Left lung (tissue), 10 donors: ENCODE data around the gene ALDH1A2. TPM values are rescaled to one million over a fixed set of nuclear protein-coding genes. Genes with fewer than 3 reads are reported as not detected.

ENCODE experiments used
- ATAC-seq: fragments of 200-7000 bp; cut with Tn5 transposase; one replicate; pipeline ENCODE4 v1.9.1; 2020; ENCODE audit warnings: moderate library complexity
- DNase-seq, 4 donors: peaks; one replicate each; pipeline ENCODE4 v3.0.0-alpha.2; 2013 to 2020
- H3K27ac ChIP-seq, 2 donors: fragments of 200-600 bp; sonication (generic) in 1 of 2; one replicate each; pipeline versions ENCODE4 v1.5.0 to v1.8.0; 2020 to 2021
- H3K27me3 ChIP-seq, 2 donors: fragments of 200-600 bp; sonication (generic) in 1 of 2; one replicate each; pipeline versions ENCODE4 v1.5.0 to v1.8.0; 2020 to 2021
- H3K36me3 ChIP-seq, 2 donors: fragments of 200-600 bp; sonication (generic) in 1 of 2; one replicate each; pipeline versions ENCODE4 v1.5.0 to v1.8.0; 2020 to 2021
- H3K4me1 ChIP-seq, 2 donors: fragments of 200-600 bp; one replicate each; pipeline ENCODE4 v1.8.0; 2021
- H3K4me3 ChIP-seq, 2 donors: fragments of 200-600 bp; sonication (generic) in 1 of 2; one replicate each; pipeline versions ENCODE4 v1.5.0 to v1.8.0; 2020 to 2021; ENCODE audit warnings: mild to moderate bottlenecking in 1 of 2
- H3K9me3 ChIP-seq, 2 donors: fragments of 200-600 bp; sonication (generic) in 1 of 2; one replicate each; pipeline versions ENCODE4 v1.5.0 to v1.8.0; 2020 to 2021
- CTCF ChIP-seq, 2 donors: fragments of 200-600 bp; sonication (generic) in 1 of 2; IDR thresholded peaks; one replicate each; pipeline versions ENCODE4 v1.5.0 to v1.8.0; 2021; ENCODE audit warnings: antibody characterized with exemption in 2 of 2
- intact Hi-C, 2 donors: fragments of 100-400 bp; cut with DNase I; formaldehyde crosslinking; loops; one replicate each; pipeline versions ENCODE4 v1.11.2 to v1.14.2; 2022
- polyA plus RNA-seq, 6 donors: library from polyadenylated mRNA; unstranded; fragments of 120-200 nt; gene quantifications; one replicate each; pipeline ENCODE4 v1.2.1, GENCODE V29; 2013; ENCODE audit not compliant: insufficient read length in 6 of 6
- total RNA-seq, 2 donors: library from RNA; stranded (reverse); fragmentation: NEBNext Ultra II Directional; extraction: Animal tissue kit (Norgen Biotek cat#: 25700); gene quantifications; one replicate each; pipeline ENCODE4 v1.2.1, GENCODE V29; 2021
- donor health status: DM: no; HTN: yes; CAD: no.
- donor health status: DM: no; HTN: no; CAD: no.

The ALDH1A2 gene
- total and polyA plus RNA-seq, 8 donors, result 3.7 to 68.2 (median 52.0) TPM

- Histone ChIP-seq H3K27me3 (peaks cover 0 to 28% of the 10 kb centered on the region in 2 donors), H3K4me1 (no peaks in the 10 kb centered on the region), H3K27ac (no peak overlapping the region), H3K9me3 (no peaks in the 10 kb centered on the region), H3K36me3 (no peaks in the 10 kb centered on the region), H3K4me3 (no peak overlapping the region)
- no peak for ATAC-seq
- intact Hi-C loops, result no loop called here
- no peak for DNase-seq
- TF ChIP-seq CTCF (IDR thresholded peaks at IDR 0.05), result no peak
Observed at GRCh38 chr15:58110999-58111717, 45.6 kb upstream of the ALDH1A2 start.

GRCh38 chr15:58109419-58109818, 43.9 kb upstream of the ALDH1A2 start:
- Histone ChIP-seq H3K4me3 (no peak overlapping the region), H3K27ac (no peak overlapping the region), H3K4me1 (no peaks in the 10 kb centered on the region), H3K36me3 (no peaks in the 10 kb centered on the region), H3K9me3 (no peaks in the 10 kb centered on the region), H3K27me3 (peaks cover 0 to 34% of the 10 kb centered on the region in 2 donors)
- intact Hi-C loops, result no loop called here
- DNase-seq (no peak), ATAC-seq (peak; percentile 66)
- no peak for TF ChIP-seq CTCF (IDR thresholded peaks at IDR 0.05)

- no peaks in the 10 kb centered on the region for H3K36me3 ChIP-seq
- intact Hi-C loops, result no loop called here
- H3K4me3 ChIP-seq, result no peak overlapping the region
- DNase-seq (no peak), ATAC-seq (no peak)
- no peaks in the 10 kb centered on the region for H3K9me3 ChIP-seq
- peaks cover 0 to 34% of the 10 kb centered on the region in 2 donors for H3K27me3 ChIP-seq
- no peak overlapping the region for H3K27ac ChIP-seq
- TF ChIP-seq CTCF (IDR thresholded peaks at IDR 0.05), result no peak
- H3K4me1 ChIP-seq, result no peaks in the 10 kb centered on the region
Observed at GRCh38 chr15:58108117-58108516, 42.6 kb upstream of the ALDH1A2 start.

- Histone ChIP-seq H3K27me3 (peaks cover 0 to 20% of the 10 kb centered on the region in 2 donors), H3K4me1 (no peaks in the 10 kb centered on the region), H3K9me3 (no peaks in the 10 kb centered on the region), H3K36me3 (no peaks in the 10 kb centered on the region), H3K4me3 (no peak overlapping the region), H3K27ac (no peak overlapping the region)
- DNase-seq (no peak), ATAC-seq (no peak)
- intact Hi-C loops, result no loop called here
- no peak for TF ChIP-seq CTCF (IDR thresholded peaks at IDR 0.05)
Observed at GRCh38 chr15:58103482-58103881, 38.0 kb upstream of the ALDH1A2 start.

GRCh38 chr15:58096529-58097084, 31.1 kb upstream of the ALDH1A2 start:
- no peak overlapping the region for H3K4me3 ChIP-seq
- no peaks in the 10 kb centered on the region for H3K27me3 ChIP-seq
- no peak for TF ChIP-seq CTCF (IDR thresholded peaks at IDR 0.05)
- H3K4me1 ChIP-seq, result no peaks in the 10 kb centered on the region
- DNase-seq, result no peak
- no peak overlapping the region for H3K27ac ChIP-seq
- intact Hi-C loops, result no loop called here
- no peak for ATAC-seq
- H3K9me3 ChIP-seq, result peaks cover 0 to 7% of the 10 kb centered on the region in 2 donors
- no peaks in the 10 kb centered on the region for H3K36me3 ChIP-seq
